ENCODE results near the gene GSTO2.

The GSTO2 gene

GRCh38 chr10:104268713-104269645 is at the start of gene GSTO2:
GSTO2 (plus strand) TSS chr10:104269184; CDS start chr10:104274916, 5,732 bp downstream.
- TF ChIP-seq CTCF (IDR thresholded peaks at IDR 0.05; ENCODE audit: control insufficient read depth, extremely low read depth, insufficient read depth), result no peak
- H3K4me3 ChIP-seq (ENCODE audit: low read depth, low read length), result peak within 1 kb of the TSS; percentile 97
- DNase-seq (ENCODE audit: low read depth), result peak; percentile 97

GRCh38 chr10:104220522-104220921 is 48.5 kb upstream of the GSTO2 start:
- DNase-seq (ENCODE audit: low read depth), result no peak
- TF ChIP-seq CTCF (IDR thresholded peaks at IDR 0.05; ENCODE audit: control insufficient read depth, extremely low read depth, insufficient read depth), result no peak

DNA sequence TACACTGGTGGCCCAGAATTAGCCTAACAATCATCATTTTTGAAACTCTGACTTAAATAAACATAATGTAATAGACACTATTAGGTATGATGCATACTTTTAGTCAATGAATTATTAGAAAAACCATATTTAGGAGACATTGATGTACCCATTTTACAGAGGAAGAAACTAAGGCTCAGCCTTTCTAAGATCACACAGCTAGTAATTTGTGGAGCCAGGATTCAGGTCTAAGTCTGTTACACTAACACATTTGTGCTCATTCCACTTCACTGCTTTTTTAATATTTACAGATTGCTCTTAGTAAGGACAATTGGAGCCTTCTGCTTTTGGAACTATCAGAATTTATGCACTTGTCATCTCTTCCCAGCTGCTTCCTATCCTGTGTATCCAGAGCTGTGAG is 45.7 kb upstream of the GSTO2 start:
- no peak for TF ChIP-seq CTCF (IDR thresholded peaks at IDR 0.05; ENCODE audit: control insufficient read depth, extremely low read depth, insufficient read depth)
- H3K4me3 ChIP-seq (ENCODE audit: low read depth, low read length), result no peak overlapping the region
- no peak for DNase-seq (ENCODE audit: low read depth)

More at GRCh38 chr10:104220522-104220921, 48.5 kb upstream of the GSTO2 start:
- H3K4me3 ChIP-seq (ENCODE audit: low read depth, low read length), result no peak overlapping the region

DNA sequence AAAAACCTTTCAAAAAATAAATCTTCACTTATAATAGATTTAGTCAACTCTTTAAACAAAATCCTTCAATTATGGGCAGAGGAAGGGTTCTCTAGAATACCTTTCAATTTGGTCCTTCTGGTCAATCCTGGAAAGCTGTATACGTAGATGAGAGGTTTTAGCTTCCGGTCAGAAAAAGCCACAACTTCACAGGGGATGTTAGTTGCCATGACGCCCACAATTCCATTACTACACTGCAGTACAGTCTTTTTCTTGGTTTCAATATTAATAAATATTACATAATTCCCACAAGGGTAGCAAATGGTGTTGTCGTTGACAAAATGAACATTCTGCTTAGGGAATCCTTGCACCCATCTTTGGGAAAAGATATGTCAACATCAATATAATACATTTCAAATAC is 38.5 kb upstream of the GSTO2 start:
- TF ChIP-seq CTCF (IDR thresholded peaks at IDR 0.05; ENCODE audit: control insufficient read depth, extremely low read depth, insufficient read depth), result no peak
- no peak for DNase-seq (ENCODE audit: low read depth)

GRCh38 chr10:104231784-104232612 is 37.0 kb upstream of the GSTO2 start, which contains the start of gene CFAP43:
CFAP43 (minus strand) TSS chr10:104232364; CDS start chr10:104232246, 118 bp downstream.
- peak; percentile 88 for DNase-seq (ENCODE audit: low read depth)
- TF ChIP-seq CTCF (IDR thresholded peaks at IDR 0.05; ENCODE audit: control insufficient read depth, extremely low read depth, insufficient read depth), result no peak
- H3K4me3 ChIP-seq (ENCODE audit: low read depth, low read length), result peak within 1 kb of the TSS; percentile 79

More for the DNA sequence above, 38.5 kb upstream of the GSTO2 start:
- no peak overlapping the region for H3K4me3 ChIP-seq (ENCODE audit: low read depth, low read length)

DNA sequence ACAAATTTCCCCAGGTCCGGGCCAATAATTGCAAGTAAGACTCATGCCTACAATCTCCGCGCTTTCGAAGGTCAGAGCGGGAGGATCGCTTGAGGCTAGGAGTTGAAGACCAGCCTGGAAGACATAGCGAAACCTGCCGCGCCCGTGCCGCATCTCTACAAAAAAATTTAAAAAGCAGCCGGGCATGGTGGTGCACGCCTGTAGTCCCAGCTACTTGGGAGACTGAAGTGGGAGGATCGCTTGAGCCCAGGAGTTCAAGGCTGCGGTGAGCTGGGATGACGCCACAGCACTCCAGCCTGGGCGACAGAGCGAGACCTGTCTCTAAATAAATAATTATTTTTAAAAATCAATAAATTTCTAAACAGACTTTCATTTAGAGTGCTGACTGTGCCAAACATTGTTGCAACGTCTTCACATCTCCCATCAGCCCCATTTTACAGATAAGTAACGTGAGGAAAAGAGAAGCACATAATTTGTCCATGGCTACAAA is 36.3 kb upstream of the GSTO2 start:
- H3K4me3 ChIP-seq (ENCODE audit: low read depth, low read length), result peak overlapping the region; percentile 79
- DNase-seq (ENCODE audit: low read depth), result no peak
- no peak for TF ChIP-seq CTCF (IDR thresholded peaks at IDR 0.05; ENCODE audit: control insufficient read depth, extremely low read depth, insufficient read depth)

Data from LNCaP clone FGC (cell line).